Kidney epithelial cell (primary cell): ENCODE results near the gene SOCS7. TPM values are rescaled to one million over a fixed set of nuclear protein-coding genes. Genes with fewer than 3 reads are reported as not detected.

Experiments used
- DNase-seq: peaks from one replicate; pipeline ENCODE4 v3.0.0-alpha.2; 2010; ENCODE audit warnings: low read depth
- H3K27me3 ChIP-seq: 2 replicates; pipeline ENCODE4 v1.6.0; 2011; ENCODE audit warnings: low read length; ENCODE audit not compliant: control insufficient read depth, insufficient read depth
- H3K36me3 ChIP-seq: 2 replicates; pipeline ENCODE4 v1.5.1; 2011; ENCODE audit warnings: low read length; ENCODE audit not compliant: control insufficient read depth, insufficient read depth
- H3K4me3 ChIP-seq: 2 replicates; pipeline ENCODE4 v1.5.1; 2011; ENCODE audit warnings: low read depth, mild to moderate bottlenecking, control low read depth, low read length
- CTCF ChIP-seq: IDR thresholded peaks from 2 replicates; pipeline ENCODE4 v1.5.1; 2011; ENCODE audit warnings: mild to moderate bottlenecking, moderate library complexity, low read length, control low read depth, inconsistent platforms; ENCODE audit not compliant: insufficient read depth, poor library complexity, severe bottlenecking
- total RNA-seq: library from RNA; depleted of rRNA; stranded (reverse); fragments of >200 nt; gene quantifications from 2 replicates; pipeline ENCODE4 v1.2.3, GENCODE V29; 2015

Gene SOCS7
- total RNA-seq, 1 donor from 2014 or later = 24.3 TPM

GRCh38 chr17:38421871-38422827 lies 70.5 kb downstream of the SOCS7 start:
- H3K4me3 ChIP-seq = no peak overlapping the region
- no peaks in the 10 kb centered on the region for H3K36me3 ChIP-seq
- TF ChIP-seq CTCF = no peak
- no peak for DNase-seq
- peaks cover 44% of the 10 kb centered on the region for H3K27me3 ChIP-seq

GRCh38 chr17:38424297-38424972 lies 72.8 kb downstream of the SOCS7 start:
- Histone ChIP-seq H3K4me3 (no peak overlapping the region), H3K36me3 (no peaks in the 10 kb centered on the region), H3K27me3 (peaks cover 26% of the 10 kb centered on the region)
- DNase-seq = no peak
- TF ChIP-seq CTCF = no peak

- Histone ChIP-seq H3K4me3 (no peak overlapping the region), H3K27me3 (peaks cover 20% of the 10 kb centered on the region), H3K36me3 (no peaks in the 10 kb centered on the region)
- DNase-seq = no peak
- TF ChIP-seq CTCF = no peak
Measured at GRCh38 chr17:38425031-38425430, 73.4 kb downstream of the SOCS7 start.

DNA sequence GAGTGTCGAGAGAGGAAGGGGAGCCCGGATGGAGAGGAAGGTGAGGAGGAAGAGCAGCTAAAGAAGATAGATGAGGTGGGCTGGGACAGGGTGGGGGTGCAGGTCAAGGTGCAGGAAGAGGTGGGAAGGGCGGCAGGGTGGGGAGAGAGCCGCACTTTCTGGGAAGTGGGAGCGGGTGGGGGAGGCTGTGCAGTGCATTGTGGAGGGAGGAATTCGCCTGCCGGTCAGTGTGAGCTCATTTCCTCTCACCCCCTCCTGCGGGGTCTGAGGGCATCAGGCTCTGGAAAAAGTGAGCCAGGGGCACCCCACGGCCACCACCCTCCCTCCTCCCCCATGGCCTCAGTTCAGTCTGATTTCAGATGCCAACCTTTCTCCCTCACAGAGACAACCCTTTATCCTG lies 74.1 kb downstream of the SOCS7 start:
- Histone ChIP-seq H3K36me3 (no peaks in the 10 kb centered on the region), H3K4me3 (no peak overlapping the region), H3K27me3 (peaks cover 13% of the 10 kb centered on the region)
- no peak for TF ChIP-seq CTCF
- DNase-seq = no peak

DNA sequence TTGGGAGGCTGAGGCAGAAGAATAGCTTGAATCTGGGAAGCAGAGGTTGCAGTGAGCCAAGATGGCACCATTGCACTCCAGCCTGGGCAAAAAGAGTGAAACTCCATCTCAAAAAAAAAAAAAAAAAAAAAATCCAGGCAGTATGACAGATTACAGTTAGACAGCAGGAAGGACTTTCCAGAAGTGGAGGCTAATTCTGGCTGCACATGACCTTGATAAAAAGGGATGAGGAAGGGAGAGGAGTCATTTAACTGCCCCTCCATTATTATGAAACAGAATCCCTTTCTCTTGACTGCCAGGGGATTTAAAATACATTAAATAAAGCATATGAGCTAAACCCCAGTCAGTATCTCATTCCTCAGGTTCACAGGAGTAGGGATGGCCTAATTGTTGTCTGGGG lies 74.8 kb downstream of the SOCS7 start:
- peaks cover 6% of the 10 kb centered on the region for H3K27me3 ChIP-seq
- no peak for TF ChIP-seq CTCF
- DNase-seq = no peak
- no peaks in the 10 kb centered on the region for H3K36me3 ChIP-seq
- no peak overlapping the region for H3K4me3 ChIP-seq
